IMR-90 (cell line): Measurements from ENCODE around the gene ZFP92.

Experiments
- BHLHE40 ChIP-seq: fragments of 150-350 bp; IDR thresholded peaks from 2 replicates; pipeline ENCODE4 v1.6.1; 2016; ENCODE audit warnings: mild to moderate bottlenecking, low read depth, low read length
- CTCF ChIP-seq: conservative IDR thresholded peaks from 2 replicates; pipeline ENCODE4 v1.5.1; 2012; ENCODE audit warnings: mild to moderate bottlenecking, low read depth, low read length, improper control_type of control experiment
- ELK1 ChIP-seq: fragments of 150-350 bp; IDR thresholded peaks from 2 replicates; pipeline ENCODE4 v1.6.1; 2016; ENCODE audit warnings: low read depth, mild to moderate bottlenecking, low read length, moderate library complexity, borderline replicate concordance
- FOS ChIP-seq: fragments of 150-350 bp; IDR thresholded peaks from 2 replicates; pipeline ENCODE4 v1.6.1; 2016; ENCODE audit warnings: low read depth, low read length
- POLR2A ChIP-seq: IDR thresholded peaks from 2 replicates; pipeline ENCODE4 v1.6.1; 2012; ENCODE audit warnings: mild to moderate bottlenecking, low read depth, low read length
- RAD21 ChIP-seq: IDR thresholded peaks from 2 replicates; pipeline ENCODE4 v1.6.1; 2012; ENCODE audit warnings: low read length, improper control_type of control experiment
- RCOR1 ChIP-seq: IDR thresholded peaks from 2 replicates; pipeline ENCODE4 v1.6.1; 2012; ENCODE audit warnings: mild to moderate bottlenecking, low read length, improper control_type of control experiment; ENCODE audit not compliant: insufficient replicate concordance
- RFX5 ChIP-seq: IDR thresholded peaks from 2 replicates; pipeline ENCODE4 v1.8.0; 2012; ENCODE audit warnings: low read depth, mild to moderate bottlenecking, low read length, moderate library complexity
- SMC3 ChIP-seq: fragments of 150-350 bp; IDR thresholded peaks from 2 replicates; pipeline ENCODE4 v1.6.1; 2016; ENCODE audit warnings: low read depth, mild to moderate bottlenecking, antibody characterized with exemption, low read length, moderate library complexity
- USF2 ChIP-seq: fragments of 150-350 bp; IDR thresholded peaks from 2 replicates; pipeline ENCODE4 v1.6.1; 2017; ENCODE audit warnings: mild to moderate bottlenecking, antibody characterized with exemption, low read length, low read depth

GRCh38 chrX:153405426-153405825, 5.8 kb upstream of the ZFP92 start:
- TF ChIP-seq CTCF (no peak), BHLHE40 (no peak), FOS (no peak), POLR2A (no peak), SMC3 (no peak), RAD21 (no peak), USF2 (no peak), ELK1 (no peak), RFX5 (no peak), RCOR1 (no peak)
